A673 (cell line): ENCODE data around the gene LRTM2. TPM values are rescaled to one million over a fixed set of nuclear protein-coding genes. Genes with fewer than 3 reads are reported as not detected.

ENCODE experiments used
- BruUV-seq: library from RNA; stranded (reverse); fragments of 400-500 nt; replicated peaks from 2 replicates; lab custom pipeline; 2021; lab: Mats Ljungman, UMichigan
- CTCF ChIA-PET: fragments of 300-600 bp; sonication (Branson Sonifier 250); formaldehyde crosslinking; loops from one replicate; lab custom pipeline; 2022; ENCODE audit warnings: antibody characterized with exemption; lab: Charles Lee
- POLR2A ChIA-PET: fragments of 300-600 bp; sonication (Branson Sonifier 250); formaldehyde crosslinking; loops from one replicate; lab custom pipeline; 2022; ENCODE audit warnings: antibody characterized with exemption; ENCODE audit not compliant: low non-redundant PET; lab: Charles Lee
- DNase-seq: peaks from one replicate; pipeline ENCODE4 v3.0.0-alpha.2; 2015; ENCODE audit warnings: low spot score
- H3K27ac ChIP-seq: fragments of 200-600 bp; sonication (generic); 2 replicates; pipeline ENCODE4 v1.5.1; 2016; ENCODE audit warnings: mixed run types, low read depth, mild to moderate bottlenecking, mixed read lengths, antibody characterized with exemption, low read length; ENCODE audit not compliant: poor library complexity, severe bottlenecking
- H3K27me3 ChIP-seq: fragments of 200-600 bp; sonication (generic); replicated peaks from 2 replicates; pipeline ENCODE4 v1.6.1; 2017; ENCODE audit warnings: mixed run types, low read depth, mild to moderate bottlenecking, mixed read lengths, antibody characterized with exemption, low read length; ENCODE audit not compliant: insufficient read depth, poor library complexity
- H3K36me3 ChIP-seq: fragments of 200-600 bp; sonication (generic); 2 replicates; pipeline ENCODE4 v1.6.1; 2016; ENCODE audit warnings: mixed run types, mild to moderate bottlenecking, mixed read lengths, antibody characterized with exemption, low read length; ENCODE audit not compliant: insufficient read depth, poor library complexity, severe bottlenecking
- H3K4me1 ChIP-seq: fragments of 200-600 bp; sonication (generic); 2 replicates; pipeline ENCODE4 v1.6.1; 2017; ENCODE audit warnings: mixed run types, mild to moderate bottlenecking, mixed read lengths, antibody characterized with exemption, low read length; ENCODE audit not compliant: insufficient read depth, poor library complexity, severe bottlenecking
- H3K4me3 ChIP-seq: fragments of 200-600 bp; sonication (generic); 2 replicates; pipeline ENCODE4 v1.5.1; 2016; ENCODE audit warnings: low read depth, mixed run types, mild to moderate bottlenecking, mixed read lengths, low read length; ENCODE audit not compliant: poor library complexity, severe bottlenecking
- H3K9me3 ChIP-seq: fragments of 200-600 bp; sonication (generic); 2 replicates; pipeline ENCODE4 v1.6.1; 2016; ENCODE audit warnings: mixed run types, low read depth, mild to moderate bottlenecking, mixed read lengths, antibody characterized with exemption, low read length; ENCODE audit not compliant: poor library complexity, severe bottlenecking
- EZH2 ChIP-seq: fragments of 200-600 bp; sonication (generic); IDR thresholded peaks from 2 replicates; pipeline ENCODE4 v1.6.1; 2017; ENCODE audit warnings: borderline replicate concordance, low read depth, mild to moderate bottlenecking, mixed read lengths, antibody characterized with exemption, low read length; ENCODE audit not compliant: poor library complexity, severe bottlenecking
- intact Hi-C: fragments of 100-400 bp; cut with micrococcal nuclease; formaldehyde crosslinking; loops from one replicate; pipeline ENCODE4 v1.10.0; 2022; ENCODE audit not compliant: unreplicated experiment
- total RNA-seq: library from RNA; stranded (reverse); gene quantifications from 2 replicates; pipeline ENCODE4 v1.2.3, GENCODE V29; 2021
- TF ChIP-seq, protein P1 (sequence below): fragments of 300-800, 200-600 bp; sonication (generic); conservative IDR thresholded peaks from 2 replicates; pipeline ENCODE4 v1.5.1; 2017; ENCODE audit warnings: low read depth, mild to moderate bottlenecking, antibody characterized with exemption, low read length, moderate library complexity, mixed read lengths

LRTM2 gene
- total RNA-seq, 1 experiment from 2014 or later = not detected

DNA sequence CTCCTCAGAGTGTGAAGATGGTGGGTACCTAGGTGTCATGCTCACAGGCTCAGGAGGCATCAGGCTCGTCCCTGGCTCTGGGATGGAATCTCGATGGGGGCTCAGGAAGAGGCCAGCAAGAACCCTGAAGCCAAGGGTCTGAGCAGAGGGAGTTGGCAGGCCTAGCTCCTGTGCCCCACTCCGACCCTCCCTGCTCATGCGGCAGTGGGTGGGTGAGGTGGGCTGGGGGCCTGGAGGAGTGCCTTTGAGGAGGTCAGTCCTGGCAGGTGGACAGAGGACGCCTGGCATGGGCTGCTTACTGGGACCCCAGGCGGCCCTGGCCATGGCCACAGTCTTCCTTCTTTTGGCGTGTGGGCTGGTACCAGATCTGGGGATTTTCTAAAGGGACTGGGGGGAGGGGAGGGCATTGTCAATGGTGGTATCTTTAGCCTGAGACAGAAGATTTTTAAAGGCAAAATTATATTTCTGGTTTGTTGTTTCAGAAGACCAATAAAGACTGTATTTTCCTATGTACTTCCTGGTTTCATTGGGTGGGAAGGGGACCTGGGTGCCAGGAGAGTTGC, 16.0 kb downstream of the LRTM2 start:
- intact Hi-C loops = no loop called here

DNA sequence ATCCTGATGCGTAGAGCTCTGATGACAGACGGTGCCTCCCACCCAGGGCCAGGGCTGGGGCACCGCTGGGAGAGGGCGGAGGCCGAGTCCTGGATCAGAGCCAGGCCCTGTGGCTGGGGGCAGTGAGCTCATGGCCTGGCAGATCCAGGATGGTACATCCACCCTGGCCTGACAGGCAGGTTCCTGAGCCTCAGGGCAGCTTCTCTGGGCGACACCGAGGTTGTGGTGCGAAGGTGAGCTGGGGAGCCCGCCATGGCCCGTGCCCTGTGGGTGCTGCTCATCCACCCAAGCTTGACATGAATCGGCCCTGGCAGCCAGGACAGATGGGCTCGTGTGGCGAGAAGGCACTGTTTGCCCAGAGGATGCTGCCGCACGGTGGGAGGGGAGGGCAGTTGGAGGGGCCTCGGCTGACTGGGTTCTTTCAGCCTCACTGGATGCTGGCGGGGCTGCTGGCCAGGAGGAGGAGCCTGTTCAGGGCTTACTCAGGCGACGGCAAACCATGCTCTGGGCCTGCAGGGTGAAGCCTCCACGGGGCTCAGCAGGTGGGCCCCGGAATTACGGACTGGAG, 16.6 kb downstream of the LRTM2 start:
- H3K4me3 ChIP-seq = no peak overlapping the region
- H3K36me3 ChIP-seq = no peaks in the 10 kb centered on the region
- peaks cover 23% of the 10 kb centered on the region for H3K4me1 ChIP-seq
- H3K27me3 ChIP-seq = no peaks in the 10 kb centered on the region
- CTCF ChIA-PET = no interaction called here
- intact Hi-C loops = no loop called here
- TF ChIP-seq EZH2 = no peak
- TF ChIP-seq, protein P1, sequence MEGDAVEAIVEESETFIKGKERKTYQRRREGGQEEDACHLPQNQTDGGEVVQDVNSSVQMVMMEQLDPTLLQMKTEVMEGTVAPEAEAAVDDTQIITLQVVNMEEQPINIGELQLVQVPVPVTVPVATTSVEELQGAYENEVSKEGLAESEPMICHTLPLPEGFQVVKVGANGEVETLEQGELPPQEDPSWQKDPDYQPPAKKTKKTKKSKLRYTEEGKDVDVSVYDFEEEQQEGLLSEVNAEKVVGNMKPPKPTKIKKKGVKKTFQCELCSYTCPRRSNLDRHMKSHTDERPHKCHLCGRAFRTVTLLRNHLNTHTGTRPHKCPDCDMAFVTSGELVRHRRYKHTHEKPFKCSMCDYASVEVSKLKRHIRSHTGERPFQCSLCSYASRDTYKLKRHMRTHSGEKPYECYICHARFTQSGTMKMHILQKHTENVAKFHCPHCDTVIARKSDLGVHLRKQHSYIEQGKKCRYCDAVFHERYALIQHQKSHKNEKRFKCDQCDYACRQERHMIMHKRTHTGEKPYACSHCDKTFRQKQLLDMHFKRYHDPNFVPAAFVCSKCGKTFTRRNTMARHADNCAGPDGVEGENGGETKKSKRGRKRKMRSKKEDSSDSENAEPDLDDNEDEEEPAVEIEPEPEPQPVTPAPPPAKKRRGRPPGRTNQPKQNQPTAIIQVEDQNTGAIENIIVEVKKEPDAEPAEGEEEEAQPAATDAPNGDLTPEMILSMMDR = no peak
- BruUV-seq = no TSS peak
- POLR2A ChIA-PET = no interaction called here
- no peak overlapping the region for H3K27ac ChIP-seq
- no peaks in the 10 kb centered on the region for H3K9me3 ChIP-seq
- peak; percentile 29 for DNase-seq

More for the DNA sequence above, 16.0 kb downstream of the LRTM2 start:
- CTCF ChIA-PET = no interaction called here
- no peak for DNase-seq
- H3K4me1 ChIP-seq = peaks cover 23% of the 10 kb centered on the region
- TF ChIP-seq, protein P1 = no peak
- TF ChIP-seq EZH2 = no peak
- H3K27me3 ChIP-seq = no peaks in the 10 kb centered on the region
- no TSS peak for BruUV-seq
- H3K9me3 ChIP-seq = no peaks in the 10 kb centered on the region
- H3K36me3 ChIP-seq = no peaks in the 10 kb centered on the region
- POLR2A ChIA-PET = no interaction called here
- H3K27ac ChIP-seq = no peak overlapping the region
- H3K4me3 ChIP-seq = no peak overlapping the region

DNA sequence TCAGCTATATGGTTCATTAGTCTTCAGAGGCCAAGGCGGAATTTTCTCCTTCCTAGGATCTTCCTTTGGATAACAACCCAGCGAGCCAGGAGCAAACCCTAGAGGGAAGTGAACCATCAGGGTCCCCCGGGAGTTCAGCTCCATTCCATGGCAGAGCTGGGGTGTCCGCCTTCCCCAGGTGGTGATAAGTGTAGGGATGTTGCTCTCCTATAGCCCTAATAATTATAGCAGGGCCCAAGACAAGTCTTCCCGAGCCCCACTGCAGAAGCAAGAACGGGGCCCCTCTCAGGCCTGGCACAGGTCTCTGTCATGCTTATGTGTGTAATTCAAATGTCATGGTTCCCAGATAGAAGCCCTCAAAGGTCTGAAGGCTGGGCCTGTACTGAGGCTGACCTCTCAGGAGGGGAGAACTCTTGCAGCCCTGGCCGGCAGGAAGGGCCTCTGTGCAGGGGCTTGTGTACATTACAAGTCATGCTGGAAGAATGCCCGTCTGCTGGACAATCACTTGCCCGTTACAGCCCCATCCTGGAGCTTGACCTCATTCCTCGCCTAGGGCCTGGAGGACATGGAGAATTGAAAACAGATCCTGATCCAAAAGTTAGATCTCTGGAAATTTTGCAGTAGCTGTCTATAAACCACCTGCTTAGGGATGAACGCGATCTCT, 17.3 kb downstream of the LRTM2 start:
- H3K36me3 ChIP-seq = no peaks in the 10 kb centered on the region
- peaks cover 23% of the 10 kb centered on the region for H3K4me1 ChIP-seq
- DNase-seq = no peak
- no peaks in the 10 kb centered on the region for H3K27me3 ChIP-seq
- BruUV-seq = no TSS peak
- intact Hi-C loops = no loop called here
- no peak overlapping the region for H3K4me3 ChIP-seq
- ChIA-PET POLR2A (no interaction called here), CTCF (no interaction called here)
- no peaks in the 10 kb centered on the region for H3K9me3 ChIP-seq
- no peak overlapping the region for H3K27ac ChIP-seq
- no peak for TF ChIP-seq EZH2
- TF ChIP-seq, protein P1 = no peak
